ENCODE measurements around the gene CITED2.
"Not testable (repeated sequence)": the region's sequence is repeated elsewhere in the genome, so short reads cannot be mapped to it uniquely, and the experiment has no call there.

Gene CITED2

DNA sequence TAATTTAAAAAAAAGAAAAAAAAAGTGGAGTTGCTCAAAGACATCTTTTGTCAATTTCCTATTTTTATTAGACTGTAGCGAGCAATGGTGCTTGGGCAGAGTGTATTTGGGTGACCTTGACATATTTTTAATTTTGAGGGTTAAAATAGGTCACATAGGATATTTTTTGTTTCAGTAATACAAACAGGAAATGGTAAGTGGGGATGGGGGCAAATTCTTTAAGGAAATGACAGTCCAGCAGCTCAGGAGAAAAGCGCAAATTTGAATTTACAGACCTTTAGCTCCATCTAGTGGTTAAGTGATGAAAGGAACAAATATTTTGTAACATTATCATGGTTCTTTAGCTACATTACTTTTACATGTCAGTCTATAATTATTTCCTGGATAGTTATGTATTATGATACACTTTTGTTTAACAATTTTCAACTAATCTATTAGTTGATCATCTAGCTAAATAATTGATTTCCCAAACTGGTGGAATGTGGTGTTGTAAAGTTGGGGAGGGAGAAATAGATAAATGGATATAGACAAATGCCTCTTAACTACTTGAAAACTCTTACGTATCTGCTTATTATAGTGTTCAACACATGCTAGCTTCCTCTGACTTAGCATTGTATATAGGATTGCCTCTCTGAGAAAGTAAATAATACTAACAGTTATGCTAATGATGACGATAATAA is 10.0 kb downstream of the CITED2 start:
- DNase-seq (ENCODE audit: low read depth) = no peak

- DNase-seq (ENCODE audit: low read depth) = not testable (repeated sequence)
Measured at GRCh38 chr6:139363797-139364196, 10.7 kb downstream of the CITED2 start.

DNA sequence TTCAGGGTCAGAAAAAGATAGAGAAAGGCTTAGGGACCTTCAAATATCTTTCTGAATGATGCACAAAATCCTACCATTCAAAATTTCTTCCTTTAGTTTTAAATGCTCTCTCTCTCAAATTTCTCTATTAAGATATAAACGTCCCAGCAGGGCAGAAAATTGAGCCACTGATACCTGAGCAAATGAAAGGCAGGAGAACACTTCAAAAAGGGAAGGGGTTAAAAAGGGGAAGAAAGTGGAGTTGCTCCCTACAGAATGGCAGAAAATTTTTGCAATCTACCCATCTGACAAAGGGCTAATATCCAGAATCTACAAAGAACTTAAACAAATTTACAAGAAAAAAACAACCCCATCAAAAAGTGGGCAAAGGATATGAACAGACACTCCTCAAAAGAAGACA is 11.3 kb downstream of the CITED2 start:
- DNase-seq (ENCODE audit: low read depth) = not testable (repeated sequence)

- no peak for DNase-seq (ENCODE audit: low read depth)
Measured at GRCh38 chr6:139361211-139361610, 13.2 kb downstream of the CITED2 start.

GRCh38 chr6:139356924-139357323 is 17.5 kb downstream of the CITED2 start:
- DNase-seq (ENCODE audit: low read depth) = no peak

DNA sequence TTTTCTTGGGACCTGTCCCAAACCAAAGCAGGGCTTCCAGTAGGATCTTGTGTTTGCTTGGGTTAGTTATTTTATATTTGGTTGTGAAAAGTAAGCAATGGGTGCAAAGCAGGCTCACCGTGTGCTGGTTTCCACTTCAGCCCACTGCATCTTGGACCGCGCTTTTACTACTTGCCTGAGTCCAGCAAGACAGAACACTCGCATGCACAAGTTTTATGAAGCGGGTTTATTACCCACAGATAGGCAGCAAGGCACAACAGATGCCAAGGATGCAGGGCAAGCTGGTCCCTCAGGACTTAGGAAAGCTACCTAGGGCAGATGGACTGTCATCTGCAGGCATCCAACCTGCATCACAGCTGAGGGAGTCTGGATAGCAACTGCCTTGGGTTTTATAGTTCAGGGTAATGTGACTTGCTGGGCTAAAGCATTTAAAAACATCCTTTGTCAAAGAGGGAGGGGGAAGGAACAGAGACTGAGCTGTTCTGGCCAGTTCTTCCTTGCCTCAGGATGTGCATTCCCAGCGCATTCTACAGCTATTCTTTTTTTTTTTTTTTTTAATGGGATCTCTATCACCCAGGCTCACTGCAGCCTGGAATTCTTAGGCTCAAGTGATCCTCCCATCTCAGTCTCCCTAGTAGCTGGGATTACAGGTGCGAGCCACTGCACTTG is 18.5 kb downstream of the CITED2 start:
- DNase-seq (ENCODE audit: low read depth) = no peak

DNA sequence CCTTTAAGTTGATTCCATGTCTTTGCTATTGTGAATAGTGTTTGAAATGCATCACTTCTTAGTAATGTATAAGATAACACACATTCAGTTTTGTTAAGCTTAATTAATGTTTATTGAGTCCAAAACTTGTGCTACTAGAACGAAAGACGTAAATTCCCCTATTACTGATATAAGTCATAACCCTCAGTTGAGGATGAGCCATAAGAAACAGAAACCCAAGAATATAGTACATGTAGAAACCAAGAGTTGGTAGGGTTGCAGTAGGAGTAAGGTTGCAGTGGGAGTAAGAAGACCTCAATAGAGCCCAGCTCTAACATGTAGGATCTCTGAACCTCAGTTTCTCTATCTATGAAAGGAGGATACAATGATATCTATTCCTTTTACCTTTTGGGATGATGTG is 19.3 kb downstream of the CITED2 start:
- DNase-seq (ENCODE audit: low read depth) = no peak

DNA sequence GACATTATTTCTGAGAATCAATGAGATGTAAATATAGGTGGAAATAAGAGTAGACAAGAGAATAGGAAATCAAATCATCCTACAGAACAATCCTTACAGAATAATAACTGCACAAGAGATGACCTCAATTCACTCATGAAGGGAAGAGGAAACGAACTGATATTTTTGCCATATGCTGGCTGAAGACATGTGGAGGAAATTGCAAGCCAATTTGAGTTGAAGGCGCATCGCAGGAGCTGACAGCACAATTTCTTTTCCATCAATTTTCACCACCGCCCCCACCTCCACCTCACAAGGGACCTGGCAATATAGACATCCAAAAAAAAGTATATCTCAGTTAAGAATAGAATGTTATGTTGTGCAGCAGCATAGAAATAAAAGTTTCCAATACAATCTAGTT is 20.3 kb downstream of the CITED2 start:
- no peak for DNase-seq (ENCODE audit: low read depth)

DNA sequence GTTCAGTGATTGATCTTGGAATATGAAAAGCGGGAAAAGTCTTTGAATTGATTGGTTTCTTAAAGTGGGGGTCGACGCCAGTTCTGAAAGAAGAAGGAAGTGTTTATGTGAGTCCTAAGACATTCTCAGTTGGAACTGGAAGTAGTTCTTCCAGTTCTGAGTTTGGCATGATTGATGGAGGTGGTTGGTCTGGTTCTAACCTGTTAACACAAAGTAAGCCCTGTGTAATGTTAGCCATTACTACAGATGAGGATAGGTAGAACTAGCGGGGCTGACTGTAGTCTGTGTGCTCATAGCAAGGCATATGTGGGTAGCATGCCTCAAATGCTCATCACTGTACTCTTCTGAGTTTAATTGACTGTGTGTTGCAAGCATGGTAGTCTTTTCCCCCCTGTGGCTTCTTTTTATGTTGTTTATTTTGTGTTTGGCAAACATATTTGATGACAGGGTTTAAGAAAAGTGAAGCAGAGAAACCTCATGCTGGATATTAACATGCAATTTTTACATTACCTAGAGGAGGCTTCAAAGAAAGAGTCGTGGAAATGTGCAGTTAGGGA is 24.9 kb downstream of the CITED2 start:
- no peak for DNase-seq (ENCODE audit: low read depth)

GRCh38 chr6:139346392-139346791 is 28.1 kb downstream of the CITED2 start:
- DNase-seq (ENCODE audit: low read depth) = no peak

DNA sequence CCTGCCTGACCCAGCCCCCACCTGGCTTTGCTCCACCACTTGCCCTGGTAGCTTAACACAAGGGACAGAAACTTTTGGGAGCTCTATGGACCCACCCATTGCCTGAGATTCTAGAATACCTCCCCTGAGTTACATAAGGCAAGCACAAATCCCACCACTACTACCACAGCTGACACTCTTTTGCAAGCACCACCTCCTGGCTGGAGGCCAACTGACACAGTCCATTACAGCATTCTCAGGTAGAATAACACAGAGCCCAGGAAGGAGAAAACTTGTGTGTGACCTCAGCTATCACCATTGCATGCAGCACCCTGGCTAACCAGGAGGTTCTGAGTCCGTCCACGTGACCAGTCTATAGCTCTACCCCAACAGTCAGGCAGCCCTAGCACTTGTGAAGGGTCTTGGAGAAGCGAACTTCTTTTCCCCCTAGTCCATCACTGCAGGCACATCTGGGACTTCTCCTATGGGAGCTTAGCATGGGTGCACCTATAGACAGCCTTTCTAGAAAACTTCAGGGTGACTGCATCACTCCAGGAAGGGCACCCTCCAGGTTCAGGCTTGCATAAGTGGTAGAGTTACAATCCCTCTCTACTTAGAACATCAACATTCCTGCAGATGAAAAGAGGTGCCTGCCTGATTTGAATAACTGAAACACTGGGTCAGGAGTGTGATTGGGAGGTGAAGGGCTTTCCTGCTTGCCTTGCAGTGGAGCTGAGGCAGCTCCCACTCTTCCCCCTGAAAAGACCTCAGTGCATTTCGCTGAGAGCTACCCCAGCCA is 30.1 kb downstream of the CITED2 start:
- DNase-seq (ENCODE audit: low read depth) = no peak

GRCh38 chr6:139343052-139343750 is 31.2 kb downstream of the CITED2 start:
- DNase-seq (ENCODE audit: low read depth) = no peak

DNA sequence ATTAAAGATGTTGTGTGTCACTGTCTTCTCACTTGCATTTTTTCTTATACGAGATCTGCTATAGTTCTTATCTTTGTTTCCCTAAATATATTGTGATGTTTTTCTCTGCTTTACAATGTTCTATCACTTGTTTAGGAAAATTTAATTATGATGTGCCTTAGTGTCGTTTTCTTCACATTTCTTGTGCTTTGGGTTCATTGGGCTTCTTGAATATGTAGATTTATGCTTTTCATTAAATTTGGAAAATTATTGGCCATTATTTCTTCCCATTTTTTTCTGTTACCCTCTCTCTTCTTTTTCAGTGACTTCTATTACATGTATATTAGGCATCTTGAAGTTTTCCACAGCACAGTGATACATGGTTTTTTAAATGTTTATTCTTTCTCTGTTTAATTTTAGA is 33.4 kb downstream of the CITED2 start:
- DNase-seq (ENCODE audit: low read depth) = no peak

- DNase-seq (ENCODE audit: low read depth) = no peak
Measured at GRCh38 chr6:139338795-139339194, 35.7 kb downstream of the CITED2 start.

DNA sequence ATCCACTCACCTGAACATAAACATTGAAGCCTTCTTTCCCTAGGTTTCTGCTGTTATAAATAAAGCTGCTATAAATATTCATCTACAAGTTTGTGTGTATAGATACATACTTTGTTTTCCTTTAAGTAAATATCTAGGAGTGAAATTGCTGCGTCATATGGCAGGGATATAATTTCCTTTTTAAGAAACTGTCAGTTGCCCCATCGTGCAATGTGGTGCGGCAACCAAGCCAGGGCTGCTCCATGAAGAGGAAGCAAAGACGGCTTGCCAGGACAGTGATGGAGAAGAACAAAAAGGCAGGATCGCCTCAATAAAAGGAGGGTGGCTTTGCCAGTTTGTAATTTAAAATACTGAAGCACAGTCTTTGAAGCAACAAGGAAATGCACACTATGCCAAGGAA is 36.6 kb downstream of the CITED2 start:
- no peak for DNase-seq (ENCODE audit: low read depth)

GRCh38 chr6:139337001-139337400 is 37.4 kb downstream of the CITED2 start:
- no peak for DNase-seq (ENCODE audit: low read depth)

- DNase-seq (ENCODE audit: low read depth) = no peak
Measured at GRCh38 chr6:139336488-139336887, 38.0 kb downstream of the CITED2 start.

- no peak for DNase-seq (ENCODE audit: low read depth)
Measured at GRCh38 chr6:139335447-139336210, 38.8 kb downstream of the CITED2 start.

GRCh38 chr6:139334806-139335446 is 39.5 kb downstream of the CITED2 start:
- no peak for DNase-seq (ENCODE audit: low read depth)

DNA sequence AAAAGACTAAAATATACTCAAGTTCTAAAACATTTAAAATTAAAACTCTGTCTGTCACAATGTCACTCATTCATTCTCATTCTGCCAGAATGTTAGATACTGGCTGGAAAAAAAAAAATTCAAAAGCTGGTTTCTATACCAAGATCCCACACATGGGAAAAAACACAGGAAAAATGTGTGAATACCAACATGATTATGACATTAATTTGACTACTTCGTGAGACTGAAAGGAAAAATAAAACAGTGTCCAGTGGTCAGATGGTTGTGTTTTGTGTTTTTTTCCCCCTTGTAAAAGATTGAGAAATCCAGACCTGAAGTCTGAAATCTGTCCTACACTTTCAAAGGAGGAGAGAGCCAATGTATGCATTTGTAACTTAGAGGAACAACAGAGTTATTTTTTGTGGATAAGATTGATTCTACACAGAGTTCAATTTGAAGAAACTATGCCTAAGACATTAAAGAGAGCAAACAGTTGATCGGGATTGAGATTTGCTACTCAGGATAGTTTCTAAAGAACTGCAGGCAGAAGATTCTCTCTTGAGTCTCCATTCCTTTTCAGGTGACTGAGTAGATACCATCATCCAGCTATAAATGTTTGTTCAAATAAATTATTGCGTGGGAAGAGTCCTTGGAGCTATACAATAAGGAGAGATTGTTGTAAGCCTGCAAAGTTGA is 43.5 kb downstream of the CITED2 start:
- no peak for DNase-seq (ENCODE audit: low read depth)

Data from stimulated activated CD8-positive, alpha-beta memory T cell treated with anti-CD3 and anti-CD28 coated beads, Interleukin-12 subunit alpha, Interleukin-12 subunit beta, amount 100 ng/mL, for 4 hours (primary cell).